Measurements from ENCODE around the gene BARX1. TPM values are rescaled to one million over a fixed set of nuclear protein-coding genes. Genes with fewer than 3 reads are reported as not detected.

The BARX1 gene
- polyA plus RNA-seq, 1 donor from 2014 or later: not detected

DNA sequence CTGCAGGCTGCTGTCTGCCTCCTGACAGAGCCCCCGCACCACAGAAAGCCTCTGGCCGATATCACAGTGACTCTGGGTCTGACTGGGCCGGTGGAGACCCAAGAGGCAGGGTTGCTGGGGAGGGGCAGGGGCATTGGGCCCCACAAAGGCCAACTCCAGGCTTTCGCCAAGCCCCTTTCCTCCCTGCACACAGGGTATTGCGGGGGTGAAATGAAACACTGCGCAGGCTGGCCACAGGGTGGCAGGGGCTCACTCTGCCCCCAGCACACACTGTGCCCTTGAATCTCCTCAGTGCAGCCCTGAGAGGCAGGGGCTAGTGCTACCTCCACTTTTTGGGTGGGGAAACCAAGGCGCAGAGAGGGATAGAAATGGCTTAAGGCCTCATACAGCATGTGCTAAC lies 44.6 kb downstream of the BARX1 start:
- Histone ChIP-seq H3K9ac (ENCODE audit: low read length) (no peak overlapping the region), H3K4me2 (ENCODE audit: low read length) (no peak overlapping the region)

DNA sequence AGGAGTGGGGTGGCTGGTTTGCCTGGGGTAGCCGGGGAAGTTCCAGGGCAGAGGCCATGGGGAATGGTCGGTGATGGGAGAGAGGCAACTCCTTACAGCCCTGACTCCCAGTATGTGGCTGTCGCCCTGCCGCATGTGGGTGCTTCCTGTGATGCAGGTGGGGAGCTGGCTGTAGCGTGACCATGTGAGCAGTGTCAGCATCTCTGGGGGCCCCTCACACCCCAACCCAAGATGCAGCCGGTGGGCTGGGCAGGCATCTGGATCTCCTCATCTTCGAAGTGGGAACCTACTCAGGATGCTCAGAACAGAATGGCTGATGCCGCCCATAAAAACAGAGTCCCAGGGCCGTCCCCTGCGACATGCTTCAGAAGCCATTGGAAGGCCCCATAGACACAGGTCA lies 45.0 kb downstream of the BARX1 start:
- no peaks in the 10 kb centered on the region for H3K36me3 ChIP-seq (ENCODE audit: insufficient read depth, low read length)
- no peaks in the 10 kb centered on the region for H3K27me3 ChIP-seq (ENCODE audit: insufficient read depth, low read depth, low read length)
- H4K20me1 ChIP-seq (ENCODE audit: insufficient read depth): no peaks in the 10 kb centered on the region
- no peaks in the 10 kb centered on the region for H3K9me3 ChIP-seq (ENCODE audit: low read length)
- H3K79me2 ChIP-seq (replicated peaks; ENCODE audit: insufficient read depth, low read length): no peaks in the 10 kb centered on the region
- H3K4me3 ChIP-seq (ENCODE audit: low read length): no peak overlapping the region
- TF ChIP-seq SMC3 (conservative IDR thresholded peaks at IDR 0.05; ENCODE audit: poor library complexity) (no peak), POLR2AphosphoS5 (IDR thresholded peaks at IDR 0.05) (no peak), RAD21 (conservative IDR thresholded peaks at IDR 0.05) (no peak), EZH2 (IDR thresholded peaks at IDR 0.05; ENCODE audit: borderline replicate concordance, insufficient read depth, low read length, poor library complexity, severe bottlenecking) (no peak), MXI1 (conservative IDR thresholded peaks at IDR 0.05; ENCODE audit: poor library complexity, severe bottlenecking) (no peak), EP300 (conservative IDR thresholded peaks at IDR 0.05; ENCODE audit: poor library complexity, severe bottlenecking) (no peak), REST (IDR thresholded peaks at IDR 0.05; ENCODE audit: borderline replicate concordance) (no peak), TAF1 (IDR thresholded peaks at IDR 0.05; ENCODE audit: low read depth) (no peak)
- TF ChIP-seq, protein P1, sequence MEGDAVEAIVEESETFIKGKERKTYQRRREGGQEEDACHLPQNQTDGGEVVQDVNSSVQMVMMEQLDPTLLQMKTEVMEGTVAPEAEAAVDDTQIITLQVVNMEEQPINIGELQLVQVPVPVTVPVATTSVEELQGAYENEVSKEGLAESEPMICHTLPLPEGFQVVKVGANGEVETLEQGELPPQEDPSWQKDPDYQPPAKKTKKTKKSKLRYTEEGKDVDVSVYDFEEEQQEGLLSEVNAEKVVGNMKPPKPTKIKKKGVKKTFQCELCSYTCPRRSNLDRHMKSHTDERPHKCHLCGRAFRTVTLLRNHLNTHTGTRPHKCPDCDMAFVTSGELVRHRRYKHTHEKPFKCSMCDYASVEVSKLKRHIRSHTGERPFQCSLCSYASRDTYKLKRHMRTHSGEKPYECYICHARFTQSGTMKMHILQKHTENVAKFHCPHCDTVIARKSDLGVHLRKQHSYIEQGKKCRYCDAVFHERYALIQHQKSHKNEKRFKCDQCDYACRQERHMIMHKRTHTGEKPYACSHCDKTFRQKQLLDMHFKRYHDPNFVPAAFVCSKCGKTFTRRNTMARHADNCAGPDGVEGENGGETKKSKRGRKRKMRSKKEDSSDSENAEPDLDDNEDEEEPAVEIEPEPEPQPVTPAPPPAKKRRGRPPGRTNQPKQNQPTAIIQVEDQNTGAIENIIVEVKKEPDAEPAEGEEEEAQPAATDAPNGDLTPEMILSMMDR (IDR thresholded peaks at IDR 0.05; ENCODE audit: poor library complexity, severe bottlenecking): no peak
- H3K4me2 ChIP-seq (ENCODE audit: low read length): no peak overlapping the region
- no peak overlapping the region for H3K9ac ChIP-seq (ENCODE audit: low read length)
- H3K27ac ChIP-seq (ENCODE audit: low read length): no peak overlapping the region
- H3F3A ChIP-seq (ENCODE audit: insufficient read depth, low read length, poor library complexity, severe bottlenecking): no peaks in the 10 kb centered on the region
- H3K9me2 ChIP-seq (ENCODE audit: insufficient read depth, low read length): no peaks in the 10 kb centered on the region
- H2AFZ ChIP-seq (ENCODE audit: low read depth, low read length): no peak overlapping the region

More for the DNA sequence above, 44.6 kb downstream of the BARX1 start:
- no peaks in the 10 kb centered on the region for H3K9me3 ChIP-seq (ENCODE audit: low read length)
- no peaks in the 10 kb centered on the region for H3K79me2 ChIP-seq (replicated peaks; ENCODE audit: insufficient read depth, low read length)
- H3K9me2 ChIP-seq (ENCODE audit: insufficient read depth, low read length): no peaks in the 10 kb centered on the region
- TF ChIP-seq SMC3 (conservative IDR thresholded peaks at IDR 0.05; ENCODE audit: poor library complexity) (no peak), REST (IDR thresholded peaks at IDR 0.05; ENCODE audit: borderline replicate concordance) (no peak), EP300 (conservative IDR thresholded peaks at IDR 0.05; ENCODE audit: poor library complexity, severe bottlenecking) (no peak), POLR2AphosphoS5 (IDR thresholded peaks at IDR 0.05) (no peak), TAF1 (IDR thresholded peaks at IDR 0.05; ENCODE audit: low read depth) (no peak), EZH2 (IDR thresholded peaks at IDR 0.05; ENCODE audit: borderline replicate concordance, insufficient read depth, low read length, poor library complexity, severe bottlenecking) (no peak)
- H2AFZ ChIP-seq (ENCODE audit: low read depth, low read length): no peak overlapping the region
- H3F3A ChIP-seq (ENCODE audit: insufficient read depth, low read length, poor library complexity, severe bottlenecking): no peaks in the 10 kb centered on the region
- no peak overlapping the region for H3K4me3 ChIP-seq (ENCODE audit: low read length)
- H4K20me1 ChIP-seq (ENCODE audit: insufficient read depth): no peaks in the 10 kb centered on the region
- H3K36me3 ChIP-seq (ENCODE audit: insufficient read depth, low read length): no peaks in the 10 kb centered on the region
- H3K27me3 ChIP-seq (ENCODE audit: insufficient read depth, low read depth, low read length): no peaks in the 10 kb centered on the region
- no peak overlapping the region for H3K27ac ChIP-seq (ENCODE audit: low read length)

All from neural cell (in vitro differentiated cells).